ENCODE measurements around the gene LCNL1. TPM values are rescaled to one million over a fixed set of nuclear protein-coding genes. Genes with fewer than 3 reads are reported as not detected.

The LCNL1 gene
- total RNA-seq, 1 donor from 2014 or later, result not detected

DNA sequence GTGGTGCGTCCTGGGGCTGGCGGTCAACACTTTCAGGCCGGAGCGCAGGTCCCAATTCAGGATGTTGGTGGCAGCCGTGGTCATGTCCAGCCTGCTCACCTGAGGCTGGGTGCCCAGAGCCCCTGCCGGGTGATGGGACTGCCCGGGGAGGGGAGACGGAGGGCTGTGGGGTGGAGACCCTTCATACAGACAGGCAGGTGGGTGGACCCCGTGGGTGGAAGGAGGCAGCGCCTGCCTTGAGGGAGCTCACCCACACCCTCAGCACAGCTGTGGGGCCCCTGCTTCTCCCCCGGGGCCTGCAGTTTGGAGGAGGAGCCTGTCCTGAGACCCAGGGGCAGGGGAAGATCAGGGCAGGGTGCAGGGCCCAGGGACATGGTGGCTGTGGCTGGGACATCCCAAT is 12.4 kb upstream of the LCNL1 start:
- H3K9me3 Mint-ChIP-seq, result no peaks in the 10 kb centered on the region
- no peaks in the 10 kb centered on the region for H3K36me3 Mint-ChIP-seq (ENCODE audit: low read depth)
- no peak overlapping the region for H3K27ac Mint-ChIP-seq
- intact Hi-C loops (cut with micrococcal nuclease), result loop anchor here (10.0 kb wide), 1 partner anchor 184 kb away; no protein-coding TSS in a partner anchor
- H3K4me1 Mint-ChIP-seq, result peaks cover 13% of the 10 kb centered on the region
- no peak for DNase-seq
- H3K4me3 Mint-ChIP-seq, result no peak overlapping the region
- peaks cover 5% of the 10 kb centered on the region for H3K27me3 Mint-ChIP-seq

DNA sequence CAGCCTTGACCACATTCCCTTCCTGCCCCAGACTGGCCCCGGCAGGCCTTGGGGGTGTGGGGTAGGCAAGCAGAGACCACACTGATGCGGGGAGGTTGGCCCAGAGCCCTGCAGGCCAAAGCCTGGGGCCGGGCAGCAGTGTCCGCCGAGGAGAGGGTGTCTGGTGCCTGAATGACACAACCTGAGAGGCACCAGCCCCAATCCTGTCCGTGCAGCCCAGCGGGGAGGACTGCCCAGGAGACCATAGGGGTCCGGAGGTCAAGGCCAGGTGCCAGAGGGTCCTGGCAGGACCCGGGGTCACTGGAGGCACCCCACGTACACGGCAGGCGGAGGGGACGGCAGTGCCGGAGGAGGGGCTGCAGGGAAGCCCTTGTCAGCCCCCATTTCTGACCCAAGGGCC is 11.0 kb upstream of the LCNL1 start:
- Mint-ChIP-seq H3K9me3 (no peaks in the 10 kb centered on the region), H3K27me3 (peaks cover 3% of the 10 kb centered on the region), H3K36me3 (ENCODE audit: low read depth) (no peaks in the 10 kb centered on the region), H3K4me1 (peaks cover 7% of the 10 kb centered on the region), H3K27ac (no peak overlapping the region), H3K4me3 (no peak overlapping the region)
- no peak for DNase-seq
- intact Hi-C loops (cut with micrococcal nuclease), result loop anchor here (10.0 kb wide), 1 partner anchor 183 kb away; no protein-coding TSS in a partner anchor

DNA sequence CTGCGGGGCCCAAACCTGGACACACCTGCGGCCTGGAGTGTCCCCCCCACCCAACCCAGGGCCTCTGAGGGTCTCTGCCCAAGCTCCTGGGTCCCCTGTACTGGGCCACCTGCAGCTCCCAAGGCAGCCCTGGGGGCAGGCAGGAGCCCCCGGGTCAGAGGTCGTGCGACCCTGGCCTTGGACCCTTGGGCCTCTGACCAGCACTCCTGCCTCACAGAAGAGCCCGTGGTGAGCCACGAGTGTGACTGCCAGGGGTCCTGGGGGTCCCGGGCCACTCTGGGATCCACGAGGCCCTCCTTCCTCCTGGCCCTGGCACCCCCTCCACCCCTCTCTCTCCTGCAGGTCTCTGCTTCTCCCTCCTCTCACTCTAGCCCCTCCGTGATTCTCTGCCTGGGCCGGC is 10.5 kb upstream of the LCNL1 start:
- H3K36me3 Mint-ChIP-seq (ENCODE audit: low read depth), result no peaks in the 10 kb centered on the region
- no peak overlapping the region for H3K27ac Mint-ChIP-seq
- intact Hi-C loops (cut with micrococcal nuclease), result loop anchor here (10.0 kb wide), 1 partner anchor 182 kb away; no protein-coding TSS in a partner anchor
- H3K9me3 Mint-ChIP-seq, result no peaks in the 10 kb centered on the region
- DNase-seq, result no peak
- H3K4me1 Mint-ChIP-seq, result peaks cover 7% of the 10 kb centered on the region
- no peak overlapping the region for H3K4me3 Mint-ChIP-seq
- peaks cover 3% of the 10 kb centered on the region for H3K27me3 Mint-ChIP-seq

DNA sequence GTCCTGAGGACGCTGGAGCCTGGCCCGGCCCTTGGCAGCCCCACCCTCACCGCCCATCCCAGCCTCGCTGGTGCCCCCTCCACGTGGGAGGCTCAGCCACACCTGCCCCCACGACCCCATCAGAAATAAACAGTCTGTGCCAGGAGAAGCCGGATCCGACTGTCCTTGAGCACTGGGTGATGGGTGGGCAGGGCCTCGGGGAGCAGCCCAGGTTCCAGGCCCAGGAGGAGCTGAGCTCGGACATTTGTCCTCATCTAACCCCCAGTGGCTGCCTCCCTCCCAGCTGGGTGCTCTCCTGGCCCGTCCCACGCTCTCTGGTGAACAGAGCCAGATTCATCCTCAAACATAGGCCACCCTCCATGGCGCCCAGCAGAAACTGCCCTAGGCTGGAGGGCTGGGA is 10.1 kb upstream of the LCNL1 start:
- Mint-ChIP-seq H3K27me3 (peaks cover 5% of the 10 kb centered on the region), H3K27ac (no peak overlapping the region), H3K36me3 (ENCODE audit: low read depth) (no peaks in the 10 kb centered on the region), H3K4me3 (no peak overlapping the region), H3K9me3 (no peaks in the 10 kb centered on the region), H3K4me1 (peaks cover 7% of the 10 kb centered on the region)
- intact Hi-C loops (cut with micrococcal nuclease), result loop anchor here (10.0 kb wide), 1 partner anchor 182 kb away; no protein-coding TSS in a partner anchor
- DNase-seq, result no peak

DNA sequence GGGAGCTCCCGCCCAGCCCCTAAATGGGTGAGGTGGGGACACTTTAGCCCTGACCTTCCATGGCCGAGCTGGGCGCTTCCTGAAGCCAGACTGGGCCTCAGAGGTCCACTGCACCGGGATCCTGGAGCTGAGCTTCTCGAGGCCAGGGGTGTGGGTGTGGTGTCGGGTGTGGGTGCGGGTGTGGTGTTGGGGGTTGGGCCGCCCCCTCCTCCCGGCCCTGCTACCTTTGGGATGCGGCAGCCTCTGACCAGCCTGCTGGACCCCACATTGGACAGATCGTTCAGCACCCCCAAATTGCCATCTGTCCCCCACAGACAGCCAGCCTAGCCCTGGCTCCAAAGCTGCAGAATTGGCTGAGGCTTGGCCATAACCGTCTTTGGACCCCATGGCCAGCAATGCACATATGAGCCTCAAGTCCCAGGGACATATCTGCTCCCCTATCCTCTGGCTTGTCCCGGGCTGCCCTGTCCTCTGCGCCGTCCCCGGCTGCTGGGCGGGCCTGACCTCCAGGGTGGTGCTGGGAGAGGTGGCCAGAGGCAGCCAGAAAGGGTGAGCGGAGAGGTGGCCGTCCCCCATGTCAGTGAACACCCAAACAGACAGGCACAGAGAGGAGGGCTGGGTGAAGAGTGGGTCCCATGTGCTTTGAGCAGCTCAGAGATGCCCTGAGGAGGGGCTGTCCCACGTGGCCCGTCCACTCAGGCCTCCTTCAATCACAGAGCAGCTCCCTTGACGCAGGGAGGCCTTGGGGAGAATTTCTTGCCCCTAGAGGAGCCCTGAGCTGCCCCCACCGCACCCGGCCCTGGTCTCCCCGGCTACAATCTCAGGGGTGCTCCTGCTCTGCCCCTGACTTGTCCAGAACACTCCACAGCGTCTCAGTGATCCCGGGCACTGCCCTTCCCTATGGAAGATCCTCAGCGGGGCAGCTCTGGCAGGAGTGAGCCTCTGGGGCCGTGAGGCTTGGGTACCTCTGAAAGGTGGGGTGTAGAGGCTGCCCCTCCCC is 8.9 kb upstream of the LCNL1 start:
- Mint-ChIP-seq H3K27ac (no peak overlapping the region), H3K36me3 (ENCODE audit: low read depth) (no peaks in the 10 kb centered on the region), H3K4me1 (peaks cover 7% of the 10 kb centered on the region), H3K9me3 (no peaks in the 10 kb centered on the region), H3K27me3 (peaks cover 5% of the 10 kb centered on the region), H3K4me3 (no peak overlapping the region)
- DNase-seq, result no peak
- intact Hi-C loops (cut with micrococcal nuclease), result loop anchor here (10.0 kb wide), 1 partner anchor 181 kb away; no protein-coding TSS in a partner anchor

DNA sequence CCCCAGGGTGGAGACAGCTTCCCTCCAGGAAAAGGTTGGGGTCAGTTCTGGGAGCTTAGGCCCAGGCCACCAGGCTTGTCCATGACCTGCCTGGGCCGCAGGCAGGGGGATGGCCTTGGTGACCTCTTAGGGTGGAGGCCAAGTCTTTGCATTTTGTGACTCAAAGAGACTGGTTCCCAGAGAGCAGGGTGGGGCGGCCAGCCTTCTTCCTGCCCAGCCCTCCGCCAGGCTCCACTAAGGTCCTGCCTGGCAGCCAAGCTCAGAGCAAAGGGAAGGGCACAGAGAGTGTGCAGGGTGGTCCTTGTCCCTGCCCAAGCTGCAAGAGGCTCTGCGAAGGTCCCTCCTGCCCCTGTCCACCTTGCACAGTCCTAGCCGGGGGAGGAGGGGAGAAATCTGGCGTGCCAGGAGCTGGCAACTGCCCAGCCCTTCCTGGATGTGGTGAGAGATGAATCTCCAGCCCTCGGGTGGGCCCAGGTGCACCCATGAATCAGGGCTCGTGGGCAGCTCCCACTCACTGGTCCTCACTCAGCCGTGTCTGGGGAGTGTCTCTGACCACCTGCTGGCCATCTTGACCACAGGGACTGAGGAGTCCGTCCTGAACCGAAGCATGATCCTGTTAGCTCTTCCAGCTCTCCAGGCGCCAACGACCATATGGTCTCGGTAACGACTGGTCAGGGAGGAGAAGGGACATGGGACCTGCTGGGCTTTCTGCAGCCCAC is 7.8 kb upstream of the LCNL1 start:
- DNase-seq, result no peak
- H3K36me3 Mint-ChIP-seq (ENCODE audit: low read depth), result no peaks in the 10 kb centered on the region
- peaks cover 7% of the 10 kb centered on the region for H3K4me1 Mint-ChIP-seq
- no peak overlapping the region for H3K27ac Mint-ChIP-seq
- intact Hi-C loops (cut with micrococcal nuclease), result loop anchor here (10.0 kb wide), 1 partner anchor 180 kb away; no protein-coding TSS in a partner anchor
- peak overlapping the region; percentile 16 for H3K4me3 Mint-ChIP-seq
- H3K27me3 Mint-ChIP-seq, result peaks cover 5% of the 10 kb centered on the region
- no peaks in the 10 kb centered on the region for H3K9me3 Mint-ChIP-seq

DNA sequence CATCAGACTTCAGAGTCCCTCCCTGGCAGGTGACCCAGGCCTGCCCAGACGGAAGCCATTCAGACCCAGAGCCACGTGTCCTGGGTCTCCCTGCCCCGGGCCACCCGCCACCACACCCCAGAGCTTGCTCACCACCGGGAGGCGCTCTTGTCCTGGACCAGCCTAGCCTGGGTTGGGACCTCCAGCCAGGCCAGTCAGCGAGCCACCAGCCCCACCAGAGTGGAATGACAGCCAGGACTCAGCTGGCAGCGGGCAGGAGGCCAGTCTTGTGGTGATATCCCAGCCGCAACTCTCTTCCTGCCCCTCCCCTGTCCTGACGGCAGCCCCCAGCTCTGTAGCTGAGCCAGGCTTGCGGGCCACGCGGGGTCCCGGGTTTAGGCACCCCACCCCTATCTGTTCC is 7.1 kb upstream of the LCNL1 start:
- DNase-seq, result peak; percentile 76
- intact Hi-C loops (cut with micrococcal nuclease), result loop anchor here (10.0 kb wide), 1 partner anchor 179 kb away; no protein-coding TSS in a partner anchor
- peaks cover 7% of the 10 kb centered on the region for H3K4me1 Mint-ChIP-seq
- peak overlapping the region; percentile 16 for H3K4me3 Mint-ChIP-seq
- H3K27ac Mint-ChIP-seq, result no peak overlapping the region
- no peaks in the 10 kb centered on the region for H3K9me3 Mint-ChIP-seq
- peaks cover 5% of the 10 kb centered on the region for H3K27me3 Mint-ChIP-seq
- H3K36me3 Mint-ChIP-seq (ENCODE audit: low read depth), result no peaks in the 10 kb centered on the region

DNA sequence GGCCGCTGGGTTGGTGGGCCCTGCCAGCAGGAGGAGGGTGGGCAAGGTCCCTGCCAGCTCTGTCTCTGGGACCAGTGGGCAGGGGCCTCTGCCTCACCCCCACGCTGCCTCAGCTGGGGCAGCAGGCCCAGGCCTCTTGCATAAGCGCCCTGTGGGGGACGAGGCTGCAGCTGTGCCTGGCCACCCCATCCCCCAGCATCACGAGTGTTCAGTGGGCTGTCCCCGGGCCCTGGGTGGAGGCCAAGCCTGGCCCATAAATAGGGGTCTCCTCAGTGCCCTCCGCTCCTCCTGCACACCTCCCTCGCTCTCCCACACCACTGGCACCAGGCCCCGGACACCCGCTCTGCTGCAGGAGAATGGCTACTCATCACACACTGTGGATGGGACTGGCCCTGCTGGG is 5.6 kb upstream of the LCNL1 start, which contains the start of gene PTGDS:
PTGDS (plus strand) TSS at position 282 of the 400 bp plus-strand sequence; CDS start at position 357, 75 bp downstream.
- intact Hi-C loops (cut with micrococcal nuclease), result loop anchor here (10.0 kb wide), 1 partner anchor 178 kb away; no protein-coding TSS in a partner anchor
- DNase-seq, result no peak
- no peaks in the 10 kb centered on the region for H3K36me3 Mint-ChIP-seq (ENCODE audit: low read depth)
- H3K4me1 Mint-ChIP-seq, result peaks cover 7% of the 10 kb centered on the region
- H3K4me3 Mint-ChIP-seq, result peak within 1 kb of the TSS; percentile 35
- H3K27me3 Mint-ChIP-seq, result peaks cover 5% of the 10 kb centered on the region
- H3K9me3 Mint-ChIP-seq, result no peaks in the 10 kb centered on the region
- no peak within 1 kb of the TSS for H3K27ac Mint-ChIP-seq

DNA sequence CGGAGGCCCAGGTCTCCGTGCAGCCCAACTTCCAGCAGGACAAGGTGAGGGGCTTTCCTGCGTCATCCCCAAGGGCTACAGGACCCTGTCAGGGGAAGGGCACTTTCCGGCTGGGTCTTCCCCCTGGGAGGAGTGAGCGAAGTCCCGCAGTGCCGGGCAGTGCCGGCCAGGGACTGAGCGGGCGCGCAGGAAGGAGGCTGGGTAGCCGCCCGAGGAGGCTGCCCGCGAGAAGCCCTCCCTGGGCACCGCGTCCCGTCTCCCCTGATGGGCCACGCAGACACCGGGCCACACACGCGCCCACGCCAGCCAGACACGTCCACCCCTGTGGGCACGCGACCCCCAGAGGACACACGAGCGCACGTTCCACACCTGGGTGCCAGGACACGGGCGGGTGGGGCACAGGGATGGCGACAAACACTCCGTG is 5.1 kb upstream of the LCNL1 start:
- no peak for DNase-seq
- Mint-ChIP-seq H3K4me1 (peaks cover 7% of the 10 kb centered on the region), H3K4me3 (no peak overlapping the region), H3K27me3 (peaks cover 5% of the 10 kb centered on the region), H3K9me3 (no peaks in the 10 kb centered on the region), H3K36me3 (ENCODE audit: low read depth) (no peaks in the 10 kb centered on the region), H3K27ac (no peak overlapping the region)
- intact Hi-C loops (cut with micrococcal nuclease), result loop anchor here (2.0 to 10.0 kb wide), 2 partner anchors 15 to 177 kb away; partner anchors contain the start of gene PAXX

DNA sequence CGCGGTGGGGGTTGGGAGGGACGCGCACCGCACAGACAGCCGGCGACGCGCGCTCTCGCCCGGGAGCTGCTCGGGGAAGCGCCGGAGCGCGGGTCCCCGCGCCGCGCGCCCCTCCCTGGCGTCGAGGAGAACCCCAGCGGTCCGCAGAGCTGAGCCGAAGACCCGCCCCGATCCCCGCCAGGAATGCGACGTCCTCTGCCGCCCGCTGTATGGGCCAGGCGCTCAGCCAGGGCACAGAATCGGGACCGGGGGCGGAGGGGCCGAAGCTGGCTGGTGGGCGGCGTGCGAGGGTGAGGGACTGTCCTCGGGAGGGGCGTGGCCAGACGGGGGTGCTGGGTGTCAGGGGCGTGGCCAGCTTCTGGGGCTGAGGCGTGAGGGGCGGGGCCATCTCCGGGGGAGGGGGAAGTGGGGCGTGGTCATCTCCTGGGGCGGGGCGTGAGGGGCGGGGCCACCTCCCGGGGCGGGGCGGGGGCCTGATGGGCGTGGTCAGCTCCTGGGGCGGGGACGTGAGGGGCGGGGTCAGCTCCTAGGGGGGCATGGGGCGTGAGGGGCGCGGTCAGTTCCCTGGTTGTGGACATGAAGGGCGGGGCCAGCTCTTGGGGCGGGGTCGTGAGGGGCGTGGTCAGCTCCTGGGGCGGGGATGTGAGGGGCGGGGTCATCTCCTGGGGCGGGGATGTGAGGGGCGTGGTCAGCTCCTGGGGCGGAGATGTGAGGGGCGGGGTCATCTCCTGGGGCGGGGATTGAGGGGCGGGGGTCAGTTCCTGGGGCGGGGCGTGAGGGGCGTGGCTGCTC is 4.5 kb upstream of the LCNL1 start:
- Mint-ChIP-seq H3K4me3 (no peak overlapping the region), H3K27ac (no peak overlapping the region), H3K4me1 (peaks cover 7% of the 10 kb centered on the region), H3K36me3 (ENCODE audit: low read depth) (no peaks in the 10 kb centered on the region), H3K9me3 (no peaks in the 10 kb centered on the region), H3K27me3 (peaks cover 5% of the 10 kb centered on the region)
- intact Hi-C loops (cut with micrococcal nuclease), result loop anchor here (2.0 to 10.0 kb wide), 2 partner anchors 15 to 177 kb away; partner anchors contain the start of gene PAXX
- DNase-seq, result peak; percentile 91

DNA sequence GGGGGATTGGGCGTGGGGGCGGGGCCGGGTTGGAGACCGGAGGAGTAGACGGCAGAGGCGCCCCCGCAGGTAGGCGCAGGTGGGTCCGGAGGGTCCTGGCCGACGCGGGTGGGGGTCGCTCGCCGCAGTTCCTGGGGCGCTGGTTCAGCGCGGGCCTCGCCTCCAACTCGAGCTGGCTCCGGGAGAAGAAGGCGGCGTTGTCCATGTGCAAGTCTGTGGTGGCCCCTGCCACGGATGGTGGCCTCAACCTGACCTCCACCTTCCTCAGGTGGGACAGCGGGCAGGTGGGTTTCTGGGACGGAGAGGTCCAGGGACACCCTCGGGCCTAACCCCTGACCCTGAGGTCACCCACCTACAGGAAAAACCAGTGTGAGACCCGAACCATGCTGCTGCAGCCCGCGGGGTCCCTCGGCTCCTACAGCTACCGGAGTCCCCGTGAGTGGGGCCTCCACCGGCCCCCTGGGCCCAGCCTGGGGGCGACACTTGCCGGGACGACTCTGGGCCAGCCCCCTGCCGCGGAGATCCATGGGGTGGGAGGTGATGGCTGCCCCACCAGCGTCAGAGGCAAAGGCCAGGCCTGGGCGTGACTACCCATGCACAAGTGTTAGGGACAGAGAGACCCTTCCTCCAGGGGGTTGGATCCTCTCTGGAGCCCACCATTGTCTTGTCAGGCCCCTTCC is 3.8 kb upstream of the LCNL1 start:
- Mint-ChIP-seq H3K27me3 (peaks cover 9% of the 10 kb centered on the region), H3K27ac (no peak overlapping the region), H3K4me3 (no peak overlapping the region), H3K9me3 (no peaks in the 10 kb centered on the region), H3K4me1 (peaks cover 7% of the 10 kb centered on the region), H3K36me3 (ENCODE audit: low read depth) (no peaks in the 10 kb centered on the region)
- intact Hi-C loops (cut with micrococcal nuclease), result loop anchor here (2.0 to 10.0 kb wide), 2 partner anchors 14 to 176 kb away; partner anchors contain the start of gene PAXX
- DNase-seq, result no peak

DNA sequence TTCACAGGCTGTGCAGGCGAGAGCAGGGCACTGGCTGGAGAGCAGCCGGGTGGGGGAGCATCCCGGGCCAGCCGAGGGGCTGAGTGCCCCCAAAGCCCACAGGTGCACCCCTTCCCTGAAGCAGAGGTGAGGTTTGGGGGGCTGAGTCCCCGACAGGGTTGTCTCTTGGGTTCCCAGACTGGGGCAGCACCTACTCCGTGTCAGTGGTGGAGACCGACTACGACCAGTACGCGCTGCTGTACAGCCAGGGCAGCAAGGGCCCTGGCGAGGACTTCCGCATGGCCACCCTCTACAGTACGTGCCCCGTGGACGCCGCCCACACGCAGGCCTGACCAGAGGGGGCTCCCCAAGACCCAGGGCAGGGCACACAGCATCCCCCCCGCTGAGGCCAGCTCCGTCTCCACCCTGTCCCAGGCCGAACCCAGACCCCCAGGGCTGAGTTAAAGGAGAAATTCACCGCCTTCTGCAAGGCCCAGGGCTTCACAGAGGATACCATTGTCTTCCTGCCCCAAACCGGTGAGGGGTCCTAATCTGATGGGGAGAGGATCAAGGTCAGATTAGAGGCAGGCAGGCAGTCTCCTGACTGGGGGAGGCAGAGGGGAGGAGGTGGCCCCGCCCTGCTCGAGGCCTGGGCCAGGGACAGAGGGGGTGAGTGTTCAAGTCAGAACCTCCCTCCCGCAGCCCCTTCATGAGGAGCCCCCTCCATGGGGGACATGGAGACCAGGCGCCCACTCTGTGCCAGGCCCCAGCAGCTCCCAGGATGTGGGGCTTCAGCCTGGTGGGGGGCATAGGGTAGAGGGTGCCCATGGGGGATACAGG is 2.8 kb upstream of the LCNL1 start:
- Mint-ChIP-seq H3K4me3 (no peak overlapping the region), H3K9me3 (no peaks in the 10 kb centered on the region), H3K27me3 (peaks cover 16% of the 10 kb centered on the region), H3K4me1 (peaks cover 6% of the 10 kb centered on the region), H3K27ac (peak overlapping the region; percentile 48), H3K36me3 (ENCODE audit: low read depth) (no peaks in the 10 kb centered on the region)
- DNase-seq, result no peak
- intact Hi-C loops (cut with micrococcal nuclease), result loop anchor here (2.0 to 10.0 kb wide), 2 partner anchors 13 to 175 kb away; partner anchors contain the start of gene PAXX
